GM08714 (cell line): Measurements from ENCODE around the gene DAB2IP.

Source experiments
- H3K4me3 ChIP-seq: fragments of 200-500 bp; sonication (Bioruptor generic); 2 replicates; pipeline ENCODE4 v1.5.1; 2014; ENCODE audit warnings: mild to moderate bottlenecking, low read length, inconsistent platforms
- ZNF274 ChIP-seq: IDR thresholded peaks from 2 replicates; pipeline ENCODE4 v1.6.1; 2012; ENCODE audit warnings: mild to moderate bottlenecking, low read depth, low read length

Gene DAB2IP

GRCh38 chr9:121729769-121730562 lies 78.5 kb downstream of the DAB2IP start:
- no peak for TF ChIP-seq ZNF274
- no peak overlapping the region for H3K4me3 ChIP-seq

- no peak for TF ChIP-seq ZNF274
- no peak overlapping the region for H3K4me3 ChIP-seq
These were observed 79.7 kb downstream of the DAB2IP start for GRCh38 chr9:121731090-121731489.

- no peak overlapping the region for H3K4me3 ChIP-seq
- no peak for TF ChIP-seq ZNF274
These were observed 80.5 kb downstream of the DAB2IP start for GRCh38 chr9:121731919-121732318.

GRCh38 chr9:121732389-121732788 lies 81.0 kb downstream of the DAB2IP start:
- no peak for TF ChIP-seq ZNF274
- no peak overlapping the region for H3K4me3 ChIP-seq

GRCh38 chr9:121732886-121733285 lies 81.5 kb downstream of the DAB2IP start:
- TF ChIP-seq ZNF274: no peak

GRCh38 chr9:121734465-121734864 lies 83.0 kb downstream of the DAB2IP start:
- TF ChIP-seq ZNF274: no peak

More at GRCh38 chr9:121732886-121733285, 81.5 kb downstream of the DAB2IP start:
- no peak overlapping the region for H3K4me3 ChIP-seq

GRCh38 chr9:121735065-121735792 lies 83.8 kb downstream of the DAB2IP start:
- H3K4me3 ChIP-seq: no peak overlapping the region
- no peak for TF ChIP-seq ZNF274

More at GRCh38 chr9:121734465-121734864, 83.0 kb downstream of the DAB2IP start:
- no peak overlapping the region for H3K4me3 ChIP-seq

GRCh38 chr9:121735793-121736770 lies 84.6 kb downstream of the DAB2IP start:
- no peak overlapping the region for H3K4me3 ChIP-seq
- no peak for TF ChIP-seq ZNF274

GRCh38 chr9:121736934-121737462 lies 85.6 kb downstream of the DAB2IP start:
- no peak for TF ChIP-seq ZNF274
- H3K4me3 ChIP-seq: no peak overlapping the region

- H3K4me3 ChIP-seq: no peak overlapping the region
- TF ChIP-seq ZNF274: no peak
These were observed 86.1 kb downstream of the DAB2IP start for GRCh38 chr9:121737481-121737931.

GRCh38 chr9:121738411-121738810 lies 87.0 kb downstream of the DAB2IP start:
- TF ChIP-seq ZNF274: no peak
- no peak overlapping the region for H3K4me3 ChIP-seq

- no peak overlapping the region for H3K4me3 ChIP-seq
These were observed 87.5 kb downstream of the DAB2IP start for GRCh38 chr9:121738968-121739367.

GRCh38 chr9:121739971-121740370 lies 88.5 kb downstream of the DAB2IP start:
- H3K4me3 ChIP-seq: no peak overlapping the region
- TF ChIP-seq ZNF274: no peak

More at GRCh38 chr9:121738968-121739367, 87.5 kb downstream of the DAB2IP start:
- no peak for TF ChIP-seq ZNF274
